Measurements from ENCODE around the gene METTL16. TPM values are rescaled to one million over a fixed set of nuclear protein-coding genes. Genes with fewer than 3 reads are reported as not detected.

The METTL16 gene
- total and polyA plus RNA-seq, 4 experiments from 2014 or later = 7.5 to 51.8 (median 39.5) TPM

DNA sequence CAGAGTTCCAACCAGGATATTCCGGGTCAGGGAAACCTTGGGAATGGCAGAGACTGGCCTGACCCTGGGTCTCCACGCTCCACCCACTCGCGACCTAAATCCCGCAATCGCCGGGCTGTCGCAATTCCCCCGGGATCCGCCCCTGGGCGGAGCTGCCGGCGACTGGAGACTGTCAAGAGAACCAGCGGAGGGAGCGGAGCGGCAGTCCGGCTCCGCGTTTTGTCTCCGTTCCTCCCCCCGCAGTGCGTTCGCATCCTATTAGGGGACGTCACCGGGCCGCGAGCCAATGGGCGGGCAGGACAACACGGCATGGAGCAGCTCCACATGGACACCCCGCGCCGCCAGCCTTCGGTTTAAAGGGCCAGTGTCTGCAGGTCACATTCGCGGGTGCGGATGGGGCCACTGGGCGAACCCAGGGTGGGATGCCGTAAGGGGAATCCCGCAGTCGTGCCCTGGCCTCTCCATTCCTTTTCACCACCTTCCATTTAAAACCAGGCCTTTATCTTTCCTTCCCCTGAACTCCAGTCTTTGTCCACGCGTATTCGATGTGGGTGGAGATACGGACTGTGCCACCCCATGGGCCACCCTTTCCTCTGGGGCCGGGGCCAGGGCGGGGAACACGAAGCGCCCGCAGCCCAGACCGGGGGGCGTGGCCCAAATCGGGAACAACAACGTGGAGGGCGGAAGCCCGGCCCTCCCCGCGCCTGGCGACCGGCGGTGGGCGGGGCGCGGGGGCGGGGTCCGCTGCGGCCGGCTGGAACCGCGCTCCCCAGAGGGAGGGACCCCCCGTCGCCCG, 110.1 kb downstream of the METTL16 start:
- Histone ChIP-seq H3K36me3 (ENCODE audit: insufficient read depth, low read length) (no peaks in the 10 kb centered on the region), H3K27ac (ENCODE audit: low read depth, low read length) (peak overlapping the region; percentile 95), H3K4me1 (ENCODE audit: insufficient read depth, low read length) (peaks cover 35% of the 10 kb centered on the region), H3K4me3 (ENCODE audit: low read length in 2 of 2) (peak overlapping the region; percentile 65 to 89), H3K27me3 (ENCODE audit: insufficient read depth, low read length) (no peaks in the 10 kb centered on the region), H3K9me3 (ENCODE audit: control insufficient read depth in 1 of 2, low read length in 2 of 2) (no peaks in the 10 kb centered on the region)
- DNase-seq = peak; percentile 99 to 100 (median 100)
- peaks cover 0 to 8% of the 10 kb centered on the region in 2 donors for H3K27me3 Mint-ChIP-seq
- POLR2A ChIA-PET (ENCODE audit: partially characterized antibody) = interaction anchor here (0.7 to 7.2 kb wide), 17 partner anchors 9 to 572 kb away, joined by 3 to 146 read pairs (median 5); partner anchors contain the start of genes RTN4RL1, SGSM2, SMG6 and SRR
- intact Hi-C loops (cut with micrococcal nuclease) = loop anchor here (1.0 to 2.0 kb wide), 10 partner anchors 8 to 1741 kb away; partner anchors contain the start of genes CYB5D2, METTL16, PAFAH1B1 and SGSM2
- peaks cover 0 to 7% (median 0%) of the 10 kb centered on the region in 8 donors for H3K9me3 Mint-ChIP-seq
- H3K27ac Mint-ChIP-seq = peak overlapping the region; percentile 99 to 100 (median 100)
- CTCF ChIA-PET (ENCODE audit: partially characterized antibody) = interaction anchor here (1.0 to 3.8 kb wide), 3 partner anchors 15 to 19 kb away, joined by 3 to 30 read pairs (median 20); no protein-coding TSS in a partner anchor
- peaks cover 2 to 17% of the 10 kb centered on the region in 2 donors for H3K36me3 Mint-ChIP-seq
- peak overlapping the region; percentile 90 to 100 (median 98) for H3K4me3 Mint-ChIP-seq
- peaks cover 18 to 54% (median 33%) of the 10 kb centered on the region in 4 donors for H3K4me1 Mint-ChIP-seq

DNA sequence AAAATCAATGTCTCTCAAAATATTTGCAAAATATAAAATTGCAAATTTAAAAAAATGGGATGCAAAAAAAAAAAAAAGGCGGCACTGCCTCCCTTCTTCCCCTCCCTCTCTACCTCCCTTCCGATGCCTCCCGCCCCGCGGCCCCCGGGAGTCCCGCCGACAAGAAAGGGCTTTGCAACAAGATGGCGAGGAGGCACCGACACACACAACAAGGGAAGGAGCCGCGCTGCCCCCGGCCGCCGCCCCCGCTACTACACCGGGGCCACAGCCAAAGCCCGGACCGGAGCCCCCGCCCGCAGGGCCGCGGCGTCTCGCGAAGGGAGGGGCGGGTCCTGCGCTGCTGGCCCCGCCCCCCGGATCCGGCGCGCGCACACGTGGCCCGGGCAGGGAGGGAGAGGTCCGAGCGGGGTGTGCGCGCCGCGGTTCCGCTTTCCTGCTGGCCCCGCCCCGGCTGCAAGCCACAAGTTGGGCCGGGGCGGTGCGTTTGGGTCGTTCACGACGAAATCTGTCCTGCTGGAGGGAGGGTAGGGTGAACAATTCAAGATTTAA, 110.7 kb downstream of the METTL16 start, which contains the start of gene MNT:
Gene MNT, minus strand, starts transcription at position 184 of the 549 bp plus-strand sequence. CDS start 348 bp downstream, outside the sequence.
- intact Hi-C loops (cut with micrococcal nuclease) = loop anchor here (1.0 to 2.0 kb wide), 10 partner anchors 8 to 1742 kb away; partner anchors contain the start of genes CYB5D2, METTL16, PAFAH1B1 and SGSM2
- Histone ChIP-seq H3K27me3 (ENCODE audit: insufficient read depth, low read length) (no peaks in the 10 kb centered on the region), H3K9me3 (ENCODE audit: control insufficient read depth in 1 of 2, low read length in 2 of 2) (no peaks in the 10 kb centered on the region), H3K36me3 (ENCODE audit: insufficient read depth, low read length) (no peaks in the 10 kb centered on the region), H3K4me1 (ENCODE audit: insufficient read depth, low read length) (peaks cover 41% of the 10 kb centered on the region), H3K4me3 (ENCODE audit: low read length in 2 of 2) (peak within 1 kb of the TSS; percentile 89 to 94), H3K27ac (ENCODE audit: low read depth, low read length) (peak within 1 kb of the TSS; percentile 95)
- Mint-ChIP-seq H3K9me3 (peaks cover 0 to 7% (median 0%) of the 10 kb centered on the region in 8 donors), H3K27me3 (peaks cover 0 to 8% of the 10 kb centered on the region in 2 donors), H3K36me3 (peaks cover 0 to 18% of the 10 kb centered on the region in 2 donors), H3K27ac (peak within 1 kb of the TSS; percentile 100), H3K4me3 (peak within 1 kb of the TSS; percentile 98 to 100 (median 99)), H3K4me1 (peaks cover 22 to 61% (median 38%) of the 10 kb centered on the region in 4 donors)
- ChIA-PET CTCF (ENCODE audit: partially characterized antibody) (interaction anchor here (1.0 to 3.8 kb wide), 4 partner anchors 15 to 19 kb away, joined by 3 to 30 read pairs (median 14); no protein-coding TSS in a partner anchor), POLR2A (ENCODE audit: partially characterized antibody) (interaction anchor here (0.7 to 7.2 kb wide), 16 partner anchors 9 to 392 kb away, joined by 3 to 146 read pairs (median 6); partner anchors contain the start of genes RTN4RL1, SGSM2, SMG6 and SRR)
- peak; percentile 96 to 98 (median 97) for DNase-seq

DNA sequence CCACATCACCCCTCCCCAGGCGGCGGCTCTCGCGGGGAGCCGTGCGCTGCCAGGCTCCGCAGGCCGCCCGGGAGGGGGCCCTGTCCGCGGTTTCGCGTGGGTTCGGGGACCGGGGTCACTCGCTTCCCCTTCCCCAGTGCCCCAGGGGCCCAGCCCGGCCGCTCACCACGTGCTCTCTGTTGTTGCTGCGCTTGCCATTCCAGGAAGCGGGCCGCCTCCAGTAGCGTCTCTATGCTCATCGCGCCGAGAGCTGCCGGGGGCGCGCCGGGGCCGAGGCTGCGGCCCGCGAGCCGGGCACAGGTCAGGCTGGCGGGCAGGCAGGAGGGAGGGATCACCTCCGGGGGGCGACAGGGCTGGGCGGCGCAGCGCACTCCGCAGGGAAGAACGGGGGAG, 111.2 kb downstream of the METTL16 start:
- peak overlapping the region; percentile 98 to 100 (median 99) for H3K4me3 Mint-ChIP-seq
- Histone ChIP-seq H3K9me3 (ENCODE audit: control insufficient read depth in 1 of 2, low read length in 2 of 2) (no peaks in the 10 kb centered on the region), H3K36me3 (ENCODE audit: insufficient read depth, low read length) (no peaks in the 10 kb centered on the region), H3K4me3 (ENCODE audit: low read length in 2 of 2) (peak overlapping the region; percentile 89 to 94), H3K27me3 (ENCODE audit: insufficient read depth, low read length) (no peaks in the 10 kb centered on the region), H3K4me1 (ENCODE audit: insufficient read depth, low read length) (peaks cover 46% of the 10 kb centered on the region), H3K27ac (ENCODE audit: low read depth, low read length) (peak overlapping the region; percentile 95)
- peaks cover 22 to 66% (median 41%) of the 10 kb centered on the region in 4 donors for H3K4me1 Mint-ChIP-seq
- peak overlapping the region; percentile 29 to 100 (median 100) for H3K27ac Mint-ChIP-seq
- peaks cover 0 to 18% of the 10 kb centered on the region in 2 donors for H3K36me3 Mint-ChIP-seq
- peaks cover 0 to 7% (median 0%) of the 10 kb centered on the region in 8 donors for H3K9me3 Mint-ChIP-seq
- intact Hi-C loops (cut with micrococcal nuclease) = loop anchor here (2.0 kb wide), 4 partner anchors 64 to 1742 kb away; partner anchors contain the start of genes CYB5D2, METTL16, PAFAH1B1 and SGSM2
- peaks cover 0 to 8% of the 10 kb centered on the region in 2 donors for H3K27me3 Mint-ChIP-seq
- POLR2A ChIA-PET (ENCODE audit: partially characterized antibody) = interaction anchor here (1.4 to 7.2 kb wide), 13 partner anchors 9 to 1966 kb away, joined by 3 to 146 read pairs (median 7); partner anchors contain the start of genes SMG6, SRR, TSR1 and UBE2G1
- DNase-seq = peak; percentile 53 to 76 (median 65)
- CTCF ChIA-PET (ENCODE audit: partially characterized antibody) = interaction anchor here (2.0 to 3.8 kb wide), 2 partner anchors 15 to 18 kb away, joined by 8 to 30 read pairs; no protein-coding TSS in a partner anchor

DNA sequence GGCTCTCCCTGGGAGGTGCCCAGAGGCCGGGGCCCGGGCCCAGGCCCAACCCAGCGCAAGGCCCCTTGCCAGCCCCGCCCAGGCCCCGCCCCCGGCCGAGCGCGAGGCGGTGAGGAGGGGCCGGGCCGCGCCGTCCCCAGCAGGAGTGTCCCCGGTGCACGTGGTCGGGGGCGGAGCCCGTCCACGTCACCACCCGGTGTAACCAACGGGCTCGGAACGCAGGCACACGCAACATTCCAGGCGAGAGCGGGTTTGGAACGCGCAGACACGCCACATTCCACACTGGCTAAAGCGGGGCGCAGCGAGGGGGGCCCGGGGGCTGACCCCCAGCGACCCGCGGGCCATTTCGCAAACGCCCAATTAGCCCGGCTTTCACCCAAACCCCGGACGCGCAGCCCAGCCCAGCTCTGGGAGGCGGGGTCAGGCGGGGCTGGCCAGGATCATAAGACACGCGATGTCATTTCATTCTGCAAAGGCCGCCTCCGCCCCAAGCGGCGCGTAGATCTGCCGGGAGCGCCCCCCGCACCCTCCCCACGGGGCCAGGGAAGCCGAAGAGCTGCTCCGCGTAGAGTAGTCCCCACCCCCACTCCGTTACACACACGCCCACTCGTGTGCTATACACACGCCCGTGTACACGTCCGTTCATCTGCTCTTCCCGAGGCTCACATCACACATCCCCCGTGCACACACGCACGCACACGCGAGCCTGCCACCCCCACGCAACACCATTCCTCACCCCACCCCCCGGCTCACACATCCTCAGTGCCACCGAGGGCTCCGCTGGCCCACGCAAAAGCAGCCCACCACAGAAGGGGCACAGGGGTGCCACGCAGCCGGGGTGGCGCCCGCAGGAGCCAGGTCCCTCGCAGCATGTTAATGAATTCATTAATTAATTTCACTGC, 111.9 kb downstream of the METTL16 start:
- Mint-ChIP-seq H3K4me3 (peak overlapping the region; percentile 98 to 100 (median 99)), H3K4me1 (peaks cover 24 to 71% (median 44%) of the 10 kb centered on the region in 4 donors), H3K9me3 (peaks cover 0 to 7% (median 0%) of the 10 kb centered on the region in 8 donors), H3K36me3 (peaks cover 0 to 16% of the 10 kb centered on the region in 2 donors), H3K27me3 (peaks cover 0 to 8% of the 10 kb centered on the region in 2 donors), H3K27ac (peak overlapping the region; percentile 100)
- intact Hi-C loops (cut with micrococcal nuclease) = loop anchor here (2.0 kb wide), 4 partner anchors 63 to 1743 kb away; partner anchors contain the start of genes CYB5D2, METTL16, PAFAH1B1 and SGSM2
- peak overlapping the region; percentile 95 for H3K27ac ChIP-seq (ENCODE audit: low read depth, low read length)
- ChIA-PET CTCF (ENCODE audit: partially characterized antibody) (interaction anchor here (1.1 to 3.8 kb wide), 3 partner anchors 16 to 19 kb away, joined by 3 to 30 read pairs (median 8); no protein-coding TSS in a partner anchor), POLR2A (ENCODE audit: partially characterized antibody) (interaction anchor here (1.0 to 7.2 kb wide), 13 partner anchors 8 to 1966 kb away, joined by 3 to 146 read pairs (median 5); partner anchors contain the start of genes SMG6, SRR, TSR1 and UBE2G1)
- H3K4me3 ChIP-seq (ENCODE audit: low read length in 2 of 2) = peak overlapping the region; percentile 89 to 94
- peaks cover 53% of the 10 kb centered on the region for H3K4me1 ChIP-seq (ENCODE audit: insufficient read depth, low read length)
- DNase-seq = peak; percentile 92 to 95 (median 94)
- no peaks in the 10 kb centered on the region for H3K36me3 ChIP-seq (ENCODE audit: insufficient read depth, low read length)
- no peaks in the 10 kb centered on the region for H3K27me3 ChIP-seq (ENCODE audit: insufficient read depth, low read length)
- no peaks in the 10 kb centered on the region for H3K9me3 ChIP-seq (ENCODE audit: control insufficient read depth in 1 of 2, low read length in 2 of 2)

DNA sequence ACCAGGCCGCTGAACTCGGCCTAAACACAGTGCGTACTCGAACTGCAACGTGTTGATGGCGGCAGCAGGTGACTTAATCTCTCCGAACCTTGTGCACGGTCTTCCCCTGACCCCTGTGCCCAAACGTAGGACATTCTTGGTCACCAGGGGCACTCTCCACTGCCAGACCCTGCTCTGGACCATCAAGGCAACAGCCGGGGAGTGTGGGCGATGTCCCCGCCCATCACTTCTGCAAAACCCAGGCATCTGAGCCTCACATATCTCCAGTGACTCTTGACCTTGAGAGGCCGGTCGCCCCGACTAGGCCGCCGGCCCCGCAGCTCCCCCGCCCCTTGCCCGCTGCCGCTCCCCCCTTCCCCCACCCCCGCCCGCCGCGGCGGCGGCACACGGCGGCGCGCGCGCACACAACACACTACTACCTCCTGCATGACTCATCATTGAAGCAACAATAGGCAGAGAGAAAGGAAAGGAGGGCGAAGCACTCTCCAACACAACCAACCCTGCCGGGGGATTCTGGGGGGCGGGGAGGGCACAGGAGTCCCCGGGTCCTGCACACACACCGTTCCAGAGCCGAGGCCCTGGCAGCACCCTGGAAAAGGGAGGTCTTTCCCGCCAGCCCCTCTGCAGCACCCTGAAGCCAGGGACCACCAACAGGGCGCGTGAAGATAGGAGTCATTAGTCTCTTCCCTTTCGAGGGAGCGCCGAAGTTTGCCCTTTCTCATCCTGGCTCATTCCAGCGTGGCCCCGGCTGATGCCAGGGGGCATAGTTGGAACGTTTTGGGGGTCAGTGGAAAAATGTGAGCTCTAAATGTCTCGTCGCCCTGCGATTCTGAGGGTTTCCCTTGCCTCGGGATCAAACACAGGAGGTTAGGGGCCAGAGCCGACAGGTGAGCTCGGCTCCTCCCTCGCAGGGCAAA, 112.8 kb downstream of the METTL16 start:
- H3K27ac Mint-ChIP-seq = peak overlapping the region; percentile 94 to 100 (median 97)
- Histone ChIP-seq H3K36me3 (ENCODE audit: insufficient read depth, low read length) (no peaks in the 10 kb centered on the region), H3K27ac (ENCODE audit: low read depth, low read length) (peak overlapping the region; percentile 95), H3K9me3 (ENCODE audit: control insufficient read depth in 1 of 2, low read length in 2 of 2) (no peaks in the 10 kb centered on the region), H3K4me3 (ENCODE audit: low read length in 2 of 2) (peak overlapping the region; percentile 78 to 89), H3K27me3 (ENCODE audit: insufficient read depth, low read length) (no peaks in the 10 kb centered on the region), H3K4me1 (ENCODE audit: insufficient read depth, low read length) (peaks cover 62% of the 10 kb centered on the region)
- ChIA-PET CTCF (ENCODE audit: partially characterized antibody) (interaction anchor here (1.0 to 3.8 kb wide), 4 partner anchors 16 to 20 kb away, joined by 3 to 30 read pairs (median 6); no protein-coding TSS in a partner anchor), POLR2A (ENCODE audit: partially characterized antibody) (interaction anchor here (1.0 to 7.2 kb wide), 10 partner anchors 7 to 1967 kb away, joined by 3 to 146 read pairs (median 5); partner anchors contain the start of genes TSR1 and UBE2G1)
- peak overlapping the region; percentile 79 to 100 (median 93) for H3K4me3 Mint-ChIP-seq
- DNase-seq = peak; percentile 53 to 82 (median 56)
- H3K9me3 Mint-ChIP-seq = peaks cover 0 to 9% (median 0%) of the 10 kb centered on the region in 8 donors
- H3K27me3 Mint-ChIP-seq = peaks cover 0 to 8% of the 10 kb centered on the region in 2 donors
- intact Hi-C loops (cut with micrococcal nuclease) = no loop called here
- H3K4me1 Mint-ChIP-seq = peaks cover 22 to 80% (median 49%) of the 10 kb centered on the region in 4 donors
- peaks cover 0 to 16% of the 10 kb centered on the region in 2 donors for H3K36me3 Mint-ChIP-seq

Measured in CD4-positive, alpha-beta memory T cell (primary cell).